ENCODE results near the gene LRTM2. TPM values are rescaled to one million over a fixed set of nuclear protein-coding genes. Genes with fewer than 3 reads are reported as not detected.

The LRTM2 gene
- total RNA-seq (2021; ENCODE audit: unreplicated experiment): not detected
- polyA plus RNA-seq (2012; ENCODE audit: insufficient read length): not detected
- Bru-seq, nascent RNA: percentile 9 among the genes with signal in this experiment
- BruChase-seq, experiment 1, labeled RNA remaining after a 2-hour chase: percentile 11 among the genes with signal in this experiment
- not detected for BruChase-seq, experiment 2, labeled RNA remaining after a 6-hour chase
- long read RNA-seq: 0 reads

DNA sequence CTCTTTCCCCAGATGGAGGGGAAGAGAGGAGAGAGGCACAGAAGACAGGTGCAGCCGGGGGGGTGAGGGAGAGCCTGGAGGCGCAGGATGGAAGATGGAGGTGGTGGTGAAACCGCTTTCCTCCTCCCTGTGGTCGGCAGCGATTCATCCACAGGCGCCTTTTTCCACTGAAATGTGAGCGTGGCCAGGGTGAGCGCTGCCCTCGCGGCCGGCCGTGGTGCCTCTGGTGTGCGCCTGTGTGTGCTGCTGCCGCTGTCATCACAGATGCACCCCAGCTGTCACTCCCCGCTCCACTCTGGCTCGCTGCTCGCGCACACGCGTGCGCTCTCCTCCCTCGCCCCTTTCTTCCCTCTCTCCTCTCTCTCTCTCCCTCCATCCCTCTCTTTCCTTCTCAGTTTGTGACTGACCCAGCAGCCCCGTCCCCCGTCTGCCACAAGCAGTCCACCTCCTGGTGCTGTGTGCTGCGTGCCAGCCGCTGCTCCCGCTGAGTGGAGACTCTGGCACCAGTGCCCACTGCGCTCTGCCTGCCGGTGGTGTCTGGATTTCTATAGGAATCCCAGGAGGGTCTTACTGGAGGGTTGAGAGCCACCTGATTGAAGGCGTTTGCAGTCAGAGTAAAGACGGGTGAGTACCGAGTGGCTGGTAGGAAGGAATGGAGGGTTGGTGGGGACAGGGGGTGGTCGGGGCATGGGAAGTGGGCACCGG, at the start of gene LRTM2:
Gene LRTM2 (plus strand): TSS at position 375 of the 705 bp plus-strand sequence. CDS start 7,584 bp downstream, outside the sequence.
- no peaks in the 10 kb centered on the region for H3K9me3 ChIP-seq (ENCODE audit: control insufficient read depth, insufficient read depth, low read depth, low read length)
- no peaks in the 10 kb centered on the region; the same call in 1 of the 2 replicates for H3K27me3 ChIP-seq (ENCODE audit: control insufficient read depth, insufficient read depth, low read length)
- BruUV-seq (replicated peaks): no TSS peak
- in situ Hi-C loops (cut with HindIII; ENCODE audit: low pct_unique_long_range_greater_than_20kb, low sequenced_read_pairs): no loop called here
- ATAC-seq (no peak), DNase-seq (ENCODE audit: low read depth, low spot score) (no peak)
- ChIA-PET POLR2A (no interaction called here), CTCF (interaction anchor here (0.7 kb wide), 1 partner anchor 15 kb away, joined by 3 read pairs; no protein-coding TSS in a partner anchor)
- no peak within 1 kb of the TSS for H3K4me3 ChIP-seq (ENCODE audit: low read depth in 2 of 2, low read length in 2 of 2)
- H3K27ac ChIP-seq (ENCODE audit: low read length): no peak within 1 kb of the TSS
- TF ChIP-seq TCF7L2 (IDR thresholded peaks at IDR 0.05; ENCODE audit: low read depth, low read length) (no peak), SIN3A (IDR thresholded peaks at IDR 0.05; ENCODE audit: borderline replicate concordance, insufficient read depth, low read depth, low read length) (no peak), POLR2AphosphoS5 (IDR thresholded peaks at IDR 0.05; ENCODE audit: low read depth, low read length) (no peak)
- TF ChIP-seq, protein P1, sequence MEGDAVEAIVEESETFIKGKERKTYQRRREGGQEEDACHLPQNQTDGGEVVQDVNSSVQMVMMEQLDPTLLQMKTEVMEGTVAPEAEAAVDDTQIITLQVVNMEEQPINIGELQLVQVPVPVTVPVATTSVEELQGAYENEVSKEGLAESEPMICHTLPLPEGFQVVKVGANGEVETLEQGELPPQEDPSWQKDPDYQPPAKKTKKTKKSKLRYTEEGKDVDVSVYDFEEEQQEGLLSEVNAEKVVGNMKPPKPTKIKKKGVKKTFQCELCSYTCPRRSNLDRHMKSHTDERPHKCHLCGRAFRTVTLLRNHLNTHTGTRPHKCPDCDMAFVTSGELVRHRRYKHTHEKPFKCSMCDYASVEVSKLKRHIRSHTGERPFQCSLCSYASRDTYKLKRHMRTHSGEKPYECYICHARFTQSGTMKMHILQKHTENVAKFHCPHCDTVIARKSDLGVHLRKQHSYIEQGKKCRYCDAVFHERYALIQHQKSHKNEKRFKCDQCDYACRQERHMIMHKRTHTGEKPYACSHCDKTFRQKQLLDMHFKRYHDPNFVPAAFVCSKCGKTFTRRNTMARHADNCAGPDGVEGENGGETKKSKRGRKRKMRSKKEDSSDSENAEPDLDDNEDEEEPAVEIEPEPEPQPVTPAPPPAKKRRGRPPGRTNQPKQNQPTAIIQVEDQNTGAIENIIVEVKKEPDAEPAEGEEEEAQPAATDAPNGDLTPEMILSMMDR (IDR thresholded peaks at IDR 0.05): no peak
- TF ChIP-seq, protein P2, sequence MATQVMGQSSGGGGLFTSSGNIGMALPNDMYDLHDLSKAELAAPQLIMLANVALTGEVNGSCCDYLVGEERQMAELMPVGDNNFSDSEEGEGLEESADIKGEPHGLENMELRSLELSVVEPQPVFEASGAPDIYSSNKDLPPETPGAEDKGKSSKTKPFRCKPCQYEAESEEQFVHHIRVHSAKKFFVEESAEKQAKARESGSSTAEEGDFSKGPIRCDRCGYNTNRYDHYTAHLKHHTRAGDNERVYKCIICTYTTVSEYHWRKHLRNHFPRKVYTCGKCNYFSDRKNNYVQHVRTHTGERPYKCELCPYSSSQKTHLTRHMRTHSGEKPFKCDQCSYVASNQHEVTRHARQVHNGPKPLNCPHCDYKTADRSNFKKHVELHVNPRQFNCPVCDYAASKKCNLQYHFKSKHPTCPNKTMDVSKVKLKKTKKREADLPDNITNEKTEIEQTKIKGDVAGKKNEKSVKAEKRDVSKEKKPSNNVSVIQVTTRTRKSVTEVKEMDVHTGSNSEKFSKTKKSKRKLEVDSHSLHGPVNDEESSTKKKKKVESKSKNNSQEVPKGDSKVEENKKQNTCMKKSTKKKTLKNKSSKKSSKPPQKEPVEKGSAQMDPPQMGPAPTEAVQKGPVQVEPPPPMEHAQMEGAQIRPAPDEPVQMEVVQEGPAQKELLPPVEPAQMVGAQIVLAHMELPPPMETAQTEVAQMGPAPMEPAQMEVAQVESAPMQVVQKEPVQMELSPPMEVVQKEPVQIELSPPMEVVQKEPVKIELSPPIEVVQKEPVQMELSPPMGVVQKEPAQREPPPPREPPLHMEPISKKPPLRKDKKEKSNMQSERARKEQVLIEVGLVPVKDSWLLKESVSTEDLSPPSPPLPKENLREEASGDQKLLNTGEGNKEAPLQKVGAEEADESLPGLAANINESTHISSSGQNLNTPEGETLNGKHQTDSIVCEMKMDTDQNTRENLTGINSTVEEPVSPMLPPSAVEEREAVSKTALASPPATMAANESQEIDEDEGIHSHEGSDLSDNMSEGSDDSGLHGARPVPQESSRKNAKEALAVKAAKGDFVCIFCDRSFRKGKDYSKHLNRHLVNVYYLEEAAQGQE (IDR thresholded peaks at IDR 0.05; ENCODE audit: insufficient read depth in 1 of 2, low read depth in 2 of 2, low read length in 1 of 2): no peak
- H3K36me3 ChIP-seq (ENCODE audit: control insufficient read depth, insufficient read depth, low read length): no peaks in the 10 kb centered on the region
- intact Hi-C loops (cut with micrococcal nuclease; ENCODE audit: unreplicated experiment): no loop called here
- H3K4me1 ChIP-seq (ENCODE audit: control insufficient read depth, insufficient read depth, low read length): no peaks in the 10 kb centered on the region

DNA sequence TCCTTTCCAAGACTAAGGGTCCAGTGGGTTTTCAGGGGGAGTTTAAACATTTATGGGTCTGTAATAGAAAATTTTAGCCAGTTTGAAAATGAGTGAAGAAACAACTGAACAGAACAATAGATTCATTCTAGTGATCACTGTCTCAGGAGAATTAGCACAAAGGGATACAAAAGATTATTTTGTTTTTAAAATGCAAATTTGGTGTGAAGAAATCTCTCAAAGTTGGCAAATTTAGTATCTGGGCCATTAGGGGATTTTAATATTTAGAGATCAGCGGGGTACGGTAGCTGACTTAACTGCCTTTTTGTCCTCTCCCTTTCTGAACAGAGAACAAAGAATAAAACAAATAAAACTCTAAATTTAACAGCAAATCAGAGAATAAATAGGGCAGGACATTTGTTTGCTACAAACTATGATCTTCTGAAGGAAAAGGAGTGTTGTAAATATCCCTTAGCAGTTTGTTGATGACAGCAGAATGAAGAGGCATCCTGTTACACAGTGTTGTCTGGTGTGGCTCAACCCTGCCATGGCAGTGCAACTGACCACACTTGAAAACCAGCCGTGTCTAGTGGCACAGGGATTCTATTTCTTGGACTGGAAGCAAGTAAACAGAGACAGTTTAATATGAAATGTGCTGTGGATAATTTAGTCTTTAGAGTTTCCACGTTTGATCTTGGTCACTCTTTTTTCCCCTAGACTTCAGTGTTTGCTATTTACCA, 46.3 kb upstream of the LRTM2 start:
- H3K36me3 ChIP-seq (ENCODE audit: control insufficient read depth, insufficient read depth, low read length): no peaks in the 10 kb centered on the region; the same call in 1 of the 2 replicates
- POLR2A ChIA-PET: interaction anchor here (0.5 kb wide), 1 partner anchor 51 kb away, joined by 12 read pairs; no protein-coding TSS in a partner anchor
- no peaks in the 10 kb centered on the region for H3K9me3 ChIP-seq (ENCODE audit: control insufficient read depth, insufficient read depth, low read depth, low read length)
- H3K27ac ChIP-seq (ENCODE audit: low read length): no peak overlapping the region
- TF ChIP-seq POLR2AphosphoS5 (IDR thresholded peaks at IDR 0.05; ENCODE audit: low read depth, low read length) (no peak), TCF7L2 (IDR thresholded peaks at IDR 0.05; ENCODE audit: low read depth, low read length) (no peak), SIN3A (IDR thresholded peaks at IDR 0.05; ENCODE audit: borderline replicate concordance, insufficient read depth, low read depth, low read length) (no peak)
- TF ChIP-seq, protein P2 (IDR thresholded peaks at IDR 0.05; ENCODE audit: insufficient read depth in 1 of 2, low read depth in 2 of 2, low read length in 1 of 2): no peak
- TF ChIP-seq, protein P1 (IDR thresholded peaks at IDR 0.05): no peak
- no peaks in the 10 kb centered on the region for H3K27me3 ChIP-seq (ENCODE audit: control insufficient read depth, insufficient read depth, low read length)
- CTCF ChIA-PET: no interaction called here
- H3K4me3 ChIP-seq (ENCODE audit: low read depth in 2 of 2, low read length in 2 of 2): no peak overlapping the region
- BruUV-seq (replicated peaks): no TSS peak
- peaks cover 12% of the 10 kb centered on the region for H3K4me1 ChIP-seq (ENCODE audit: control insufficient read depth, insufficient read depth, low read length)
- ATAC-seq: no peak
- no peak for DNase-seq (ENCODE audit: low read depth, low spot score)
- in situ Hi-C loops (cut with HindIII; ENCODE audit: low pct_unique_long_range_greater_than_20kb, low sequenced_read_pairs) (no loop called here), intact Hi-C loops (cut with micrococcal nuclease; ENCODE audit: unreplicated experiment) (no loop called here)
